HG02642 (cell line): ENCODE measurements around the gene GBX1.

Experiments used
- ATAC-seq: cut with Tn5 transposase; IDR thresholded peaks from one replicate; pipeline ENCODE4 v1.9.1; 2021; ENCODE audit warnings: mild to moderate bottlenecking; ENCODE audit not compliant: unreplicated experiment, poor library complexity

The GBX1 gene

DNA sequence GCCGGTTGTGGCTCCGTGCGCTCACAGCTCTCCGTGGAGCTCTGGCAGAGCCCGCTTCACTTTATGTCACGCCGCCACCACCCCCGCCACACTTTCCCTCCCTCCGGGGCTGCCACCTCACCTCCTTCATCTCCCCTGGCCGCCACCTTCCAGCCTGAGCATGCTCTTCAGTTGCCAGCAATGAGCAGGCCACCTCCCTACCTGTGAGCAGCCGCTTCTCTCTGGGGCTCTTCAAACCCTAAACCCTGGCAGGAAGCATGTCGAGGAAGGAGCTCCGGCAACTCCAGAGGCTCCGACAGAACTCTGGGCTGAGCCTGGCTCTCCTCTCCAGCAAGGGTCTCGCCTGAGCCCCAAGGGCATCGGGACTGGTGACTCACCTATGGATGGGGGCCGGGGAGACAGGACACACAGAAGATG is 36.7 kb downstream of the GBX1 start:
- ATAC-seq: no peak

DNA sequence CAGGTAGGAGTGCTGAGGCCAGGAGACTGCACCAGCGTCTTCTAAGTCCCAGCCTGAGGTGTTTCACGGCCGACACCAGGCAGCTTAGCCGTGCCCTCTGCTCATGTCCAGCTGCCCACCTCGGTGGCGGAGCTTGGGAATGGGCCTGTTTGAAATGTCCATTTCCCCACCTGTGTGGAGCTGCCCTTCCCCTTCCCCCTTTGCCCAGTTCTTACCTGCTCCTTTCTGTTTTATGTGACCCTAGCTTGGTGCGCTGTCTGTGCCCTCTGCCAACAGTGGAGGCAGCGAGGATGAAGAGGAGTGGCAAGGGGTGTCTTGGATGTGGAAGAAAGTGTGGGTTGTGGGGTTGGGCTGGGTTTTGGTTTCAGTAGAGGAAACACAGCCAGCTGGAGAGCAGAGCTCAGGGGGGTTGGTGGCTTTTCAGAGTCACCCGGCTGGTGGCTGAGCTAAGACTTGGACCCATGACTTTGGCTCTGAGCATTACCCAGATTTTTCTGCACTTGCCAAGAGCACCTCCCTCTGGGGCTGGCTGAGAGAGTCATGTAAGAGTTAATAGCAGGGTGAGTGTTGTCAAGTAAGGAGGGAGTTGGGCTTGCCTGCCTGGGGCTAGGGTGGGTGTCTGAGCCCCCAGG is 37.4 kb downstream of the GBX1 start:
- no peak for ATAC-seq

DNA sequence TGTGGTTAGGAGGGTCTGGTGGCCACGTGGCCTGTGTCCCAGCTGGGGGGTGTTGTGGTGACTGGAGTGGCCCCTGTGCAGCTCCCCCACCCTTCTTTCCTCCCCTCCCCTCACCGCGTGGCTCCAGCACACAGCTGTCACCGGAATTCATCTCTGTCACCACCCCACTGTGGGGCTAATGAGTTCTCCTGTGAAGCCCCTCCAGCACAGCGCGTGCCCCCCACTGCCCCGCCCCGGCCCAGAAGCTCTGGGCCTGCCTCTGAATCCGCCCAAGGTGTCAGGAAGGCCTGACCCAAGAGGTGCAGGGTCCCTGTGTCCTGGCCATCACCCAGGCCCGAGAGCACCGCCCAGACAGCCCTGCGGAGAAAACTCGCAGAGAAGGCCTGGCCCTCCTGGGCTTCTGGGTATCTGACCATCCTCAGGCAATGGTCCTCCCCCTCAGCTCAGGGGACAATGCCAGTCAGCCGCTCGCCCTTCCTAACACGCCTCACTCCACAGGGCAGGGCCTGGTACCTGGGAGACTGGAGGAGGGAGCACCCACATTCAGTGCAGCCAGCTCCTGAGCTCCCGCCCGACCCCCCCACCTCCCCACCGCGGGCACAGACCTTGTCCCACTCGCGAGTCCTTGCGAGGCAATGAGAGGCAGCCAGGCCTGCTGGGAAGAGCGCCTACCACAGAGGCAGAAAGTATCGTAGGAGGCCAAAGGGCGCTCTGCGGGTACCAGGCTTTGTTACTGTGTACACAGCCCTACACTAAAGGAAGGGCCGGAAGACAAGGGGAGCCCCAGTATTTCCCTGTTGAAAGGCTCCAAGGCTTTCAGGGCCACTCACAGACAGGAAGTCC is 38.2 kb downstream of the GBX1 start:
- no peak for ATAC-seq

DNA sequence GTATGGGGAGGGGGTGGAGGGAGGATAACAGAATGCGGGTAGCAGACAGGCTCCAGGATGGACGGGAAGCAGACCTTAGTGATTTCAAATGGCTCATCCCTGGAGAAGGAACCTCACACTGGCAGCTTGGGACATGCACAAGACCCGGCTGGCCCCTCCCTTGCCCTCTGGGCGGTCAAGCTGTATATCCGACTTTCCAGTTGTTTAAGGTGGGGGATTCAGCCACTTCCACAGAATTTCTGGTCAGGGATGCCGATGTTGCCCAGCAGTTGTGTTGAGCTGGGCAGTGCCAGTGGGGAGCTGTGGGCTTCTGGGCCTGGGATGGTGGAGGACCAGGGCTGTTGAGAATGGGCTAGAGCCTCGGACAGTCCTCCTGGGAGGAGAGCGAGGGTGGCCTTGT is 38.8 kb downstream of the GBX1 start:
- ATAC-seq: no peak

DNA sequence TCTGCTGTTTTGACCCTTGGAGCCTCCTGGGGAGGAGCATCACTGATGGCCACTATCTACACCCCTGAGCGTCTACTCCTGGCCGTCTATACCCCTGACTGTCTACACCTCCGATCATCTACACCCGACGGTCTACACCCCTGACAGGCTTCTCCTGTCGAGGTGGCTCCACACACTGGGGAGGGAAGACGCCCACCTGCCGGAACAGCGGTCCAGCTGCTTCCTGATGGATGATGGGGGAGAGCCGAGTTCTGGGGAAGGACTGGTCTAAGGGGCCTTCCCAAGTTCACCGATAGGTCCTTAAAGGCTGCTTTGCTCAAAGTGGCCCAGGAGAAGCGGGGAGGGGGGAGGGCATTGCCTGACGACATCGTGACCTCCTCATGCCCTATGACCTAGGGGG is 39.4 kb downstream of the GBX1 start:
- no peak for ATAC-seq

DNA sequence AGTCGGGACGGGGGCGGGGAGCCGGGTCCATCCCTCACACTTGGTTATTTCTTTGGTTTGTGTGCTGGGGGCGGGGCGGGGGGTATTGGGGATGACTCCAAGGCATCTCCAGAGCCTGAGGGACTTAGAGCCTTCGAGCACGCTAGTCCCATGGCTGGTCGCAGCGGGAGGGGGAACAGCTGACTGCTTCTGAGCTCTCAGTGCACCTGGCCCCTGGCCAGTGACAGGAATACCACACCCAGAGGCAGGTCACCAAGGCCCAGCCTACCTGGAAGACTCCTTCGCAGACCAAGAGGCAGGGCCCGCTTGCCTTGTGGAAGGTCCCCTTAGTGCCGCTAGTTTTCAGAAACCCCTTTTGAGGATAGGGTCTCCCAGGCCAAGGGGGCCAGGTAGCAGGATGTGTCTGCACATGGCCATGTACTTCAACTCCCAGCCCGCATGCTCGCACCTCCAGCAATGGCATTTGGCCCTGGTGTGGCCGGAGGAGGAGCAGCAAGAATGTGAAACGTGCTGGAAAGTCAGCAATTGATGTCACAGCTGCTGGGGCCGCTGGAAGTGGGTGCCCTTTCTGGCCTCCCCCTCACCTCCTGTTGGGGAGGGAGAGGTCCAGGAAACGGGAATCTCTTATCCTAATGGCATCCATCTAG is 40.9 kb downstream of the GBX1 start:
- ATAC-seq: no peak

DNA sequence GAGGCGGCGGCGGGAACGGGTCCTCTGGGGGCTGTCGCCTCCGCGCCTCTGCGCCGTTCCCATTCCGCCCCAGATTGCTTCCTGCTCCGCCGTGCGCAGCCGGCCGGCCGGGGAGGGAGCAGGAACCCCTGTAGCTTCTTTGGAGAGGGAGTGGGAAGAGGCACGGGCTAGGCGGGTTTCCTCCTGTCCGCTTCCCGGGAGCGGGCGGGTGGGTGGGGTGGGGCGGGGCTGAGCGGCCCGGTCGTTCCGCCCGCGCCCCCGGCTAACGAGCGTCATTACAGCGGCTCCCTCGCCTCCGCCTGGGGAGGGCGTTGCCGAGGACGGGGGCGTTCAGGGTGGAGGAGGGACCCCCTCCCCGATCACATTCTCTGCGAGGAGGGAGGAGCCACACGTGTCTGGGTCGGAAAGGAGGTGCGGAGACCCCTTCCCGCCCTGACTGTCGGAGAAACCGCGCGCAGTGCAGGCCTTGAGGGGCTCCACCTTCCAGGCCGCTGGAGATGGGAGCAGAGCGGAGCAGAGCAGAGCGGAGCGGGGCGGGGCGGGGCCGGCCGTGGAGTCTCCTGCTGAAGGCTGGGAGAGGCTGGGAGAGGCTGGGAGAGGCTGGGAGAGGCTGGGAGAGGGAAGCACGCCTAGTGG is 41.5 kb downstream of the GBX1 start:
- no peak for ATAC-seq

DNA sequence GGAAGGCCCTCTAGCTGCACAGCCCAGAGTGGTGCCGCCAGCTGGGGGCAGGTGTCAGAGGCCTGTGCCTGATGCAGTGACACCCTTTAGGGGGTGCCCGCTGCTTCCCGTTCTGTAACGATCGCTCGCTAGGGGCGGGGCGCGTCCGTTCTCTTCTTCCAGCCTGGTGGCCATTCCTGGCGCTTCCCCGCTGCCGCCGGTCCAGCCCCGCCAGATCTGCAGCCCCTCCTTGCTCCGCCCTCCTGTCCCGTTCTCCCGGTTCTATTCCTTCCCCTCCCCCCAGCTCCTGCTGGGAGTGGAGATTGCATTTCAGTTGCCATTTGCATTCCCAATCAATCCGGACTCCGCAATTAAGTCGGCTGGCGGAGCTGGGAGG is 42.0 kb downstream of the GBX1 start:
- ATAC-seq: no peak

DNA sequence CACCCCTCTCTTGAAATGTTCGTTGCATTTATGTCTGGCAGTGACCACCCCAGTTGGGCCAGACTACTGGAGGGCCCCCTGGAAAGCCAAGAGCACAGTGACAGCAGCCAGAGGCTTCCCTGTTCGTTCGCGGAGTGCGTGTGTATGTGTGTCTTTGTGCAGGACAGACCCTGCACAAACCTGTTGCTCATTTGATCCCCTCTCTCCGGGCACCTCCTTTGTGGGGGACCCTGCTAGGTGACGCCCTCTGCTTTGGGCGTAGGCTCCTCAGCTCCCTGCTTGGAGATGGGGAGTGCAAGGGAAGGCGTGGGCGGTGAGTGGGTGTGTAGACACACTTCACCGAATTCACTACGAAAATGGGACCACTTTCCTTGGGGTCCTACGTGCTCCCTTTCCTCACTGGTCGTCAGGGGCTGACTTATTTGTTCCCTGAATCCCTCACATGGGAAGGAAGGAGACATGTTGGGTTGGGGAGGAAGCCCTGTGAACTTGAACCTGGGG is 42.5 kb downstream of the GBX1 start:
- ATAC-seq: no peak

DNA sequence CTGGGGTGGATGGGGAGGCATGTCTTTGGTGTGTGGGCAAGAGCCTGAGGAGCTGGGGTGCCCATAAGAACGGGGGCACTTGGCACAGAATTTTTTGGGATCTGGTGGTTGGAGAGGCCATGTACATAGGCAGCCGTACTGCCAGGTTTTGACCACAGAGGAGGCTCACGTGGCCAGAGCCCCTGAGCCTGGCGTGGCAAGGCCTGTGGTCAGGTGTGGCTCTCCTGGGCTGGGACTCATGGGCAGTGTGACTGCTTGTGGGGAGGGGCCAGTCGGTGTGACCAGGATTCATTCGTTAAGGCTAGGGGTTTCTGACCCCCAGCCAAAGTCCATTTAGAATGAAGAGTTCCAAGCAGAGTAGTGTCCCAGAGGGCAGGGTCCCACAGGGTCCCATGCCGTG is 43.0 kb downstream of the GBX1 start:
- ATAC-seq: no peak

DNA sequence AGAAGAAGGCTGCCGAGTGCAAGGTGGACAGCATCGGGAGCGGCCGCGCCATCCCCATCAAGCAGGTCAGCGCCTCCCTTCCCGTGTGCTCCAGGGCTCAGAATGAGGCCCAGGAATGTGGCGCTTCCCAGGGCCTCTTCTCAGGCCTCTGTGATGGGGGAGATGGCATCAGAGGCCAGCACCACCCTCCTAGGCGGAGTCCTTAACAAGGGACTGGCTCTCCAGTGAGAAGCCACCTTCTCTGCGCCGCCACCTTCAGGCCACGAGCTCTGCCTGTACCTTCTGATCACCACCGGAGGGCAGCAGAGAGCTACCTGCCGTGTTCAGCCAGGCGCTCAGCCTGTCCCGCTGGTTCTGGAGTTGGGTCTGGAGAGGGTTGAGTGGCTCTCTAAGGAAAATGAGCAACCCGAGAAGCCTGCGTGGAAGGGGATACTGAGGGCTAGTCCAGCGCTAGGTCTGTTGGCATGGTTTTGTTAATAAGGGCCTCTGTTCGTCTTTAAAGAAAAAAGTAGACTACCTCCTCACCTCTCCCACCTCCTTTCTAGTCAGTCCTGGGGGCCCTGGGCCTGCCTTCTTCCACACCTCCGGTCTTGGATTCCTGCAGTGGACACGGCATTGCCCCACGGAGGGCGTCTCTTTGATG is 43.6 kb downstream of the GBX1 start:
- ATAC-seq: peak; percentile 86

DNA sequence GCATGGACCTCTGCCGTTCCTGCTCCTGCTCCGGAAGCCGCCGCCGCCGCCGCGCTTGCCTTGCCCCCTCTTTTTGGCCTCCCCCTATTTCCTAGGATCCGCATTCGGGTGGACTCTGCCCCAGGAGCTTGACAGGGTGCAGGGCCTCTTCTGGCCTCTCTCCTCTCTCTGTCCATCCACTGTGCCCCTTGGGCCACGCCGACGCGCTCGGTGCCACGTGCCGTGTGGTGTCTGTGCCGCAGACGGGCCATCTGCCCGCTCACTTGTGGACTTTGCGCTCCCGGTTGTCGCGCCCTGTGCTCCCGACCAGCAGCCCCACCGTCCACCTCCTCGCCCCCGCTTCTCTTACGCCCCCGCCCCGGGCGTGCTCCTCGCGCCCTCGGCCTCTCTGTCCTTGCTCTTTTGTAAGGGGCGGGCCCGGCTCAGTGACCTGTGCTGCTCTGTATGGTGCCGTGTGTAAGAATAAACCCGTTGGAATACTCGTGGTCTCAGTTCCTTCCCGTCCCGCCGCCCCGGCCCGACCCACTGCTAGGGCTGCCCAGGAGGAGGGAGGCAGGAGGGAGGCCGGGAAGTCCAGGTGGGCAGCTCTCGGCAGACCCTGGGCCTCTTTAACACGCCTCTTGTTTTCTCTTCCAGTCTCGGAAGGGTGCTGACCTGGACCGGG is 44.2 kb downstream of the GBX1 start:
- ATAC-seq: no peak

DNA sequence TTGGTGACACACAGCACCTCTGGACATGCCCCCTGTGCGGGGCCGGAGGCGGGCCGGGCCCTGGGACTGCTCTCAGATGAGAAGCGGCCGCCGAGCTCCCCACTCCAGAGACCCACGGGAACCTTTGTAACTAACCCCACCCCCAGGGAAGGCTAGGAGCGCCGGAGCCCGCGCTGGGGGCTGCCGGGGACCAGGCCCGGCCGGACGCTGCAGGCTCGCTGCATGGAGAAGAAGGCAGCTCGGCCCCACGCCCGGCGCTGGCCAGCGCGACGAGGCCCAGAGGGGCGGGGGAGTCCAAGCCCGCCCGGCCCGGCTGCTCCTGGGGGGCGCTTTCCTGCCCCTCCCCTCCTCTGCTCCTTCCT is 44.7 kb downstream of the GBX1 start:
- no peak for ATAC-seq

DNA sequence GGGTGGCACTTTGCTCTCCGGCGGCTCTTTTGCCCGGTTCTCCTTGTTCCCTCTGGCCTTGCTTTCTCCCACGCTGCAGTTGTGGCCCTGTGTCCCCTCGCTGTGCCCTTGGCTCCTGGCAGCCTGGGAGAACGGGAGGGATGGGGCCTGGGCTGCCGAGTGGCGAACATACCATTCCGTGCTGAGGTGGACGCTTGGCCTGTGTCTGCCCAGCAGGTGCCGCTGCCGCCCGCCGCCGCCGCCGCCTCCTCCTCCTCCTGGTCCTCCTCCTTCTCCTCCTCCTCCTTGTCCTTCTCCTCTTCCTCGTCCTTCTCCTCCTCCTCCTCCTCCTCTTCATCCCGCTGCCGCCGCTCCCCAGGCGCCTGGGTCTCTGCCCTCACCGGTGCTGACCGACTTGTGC is 45.2 kb downstream of the GBX1 start:
- ATAC-seq: no peak

DNA sequence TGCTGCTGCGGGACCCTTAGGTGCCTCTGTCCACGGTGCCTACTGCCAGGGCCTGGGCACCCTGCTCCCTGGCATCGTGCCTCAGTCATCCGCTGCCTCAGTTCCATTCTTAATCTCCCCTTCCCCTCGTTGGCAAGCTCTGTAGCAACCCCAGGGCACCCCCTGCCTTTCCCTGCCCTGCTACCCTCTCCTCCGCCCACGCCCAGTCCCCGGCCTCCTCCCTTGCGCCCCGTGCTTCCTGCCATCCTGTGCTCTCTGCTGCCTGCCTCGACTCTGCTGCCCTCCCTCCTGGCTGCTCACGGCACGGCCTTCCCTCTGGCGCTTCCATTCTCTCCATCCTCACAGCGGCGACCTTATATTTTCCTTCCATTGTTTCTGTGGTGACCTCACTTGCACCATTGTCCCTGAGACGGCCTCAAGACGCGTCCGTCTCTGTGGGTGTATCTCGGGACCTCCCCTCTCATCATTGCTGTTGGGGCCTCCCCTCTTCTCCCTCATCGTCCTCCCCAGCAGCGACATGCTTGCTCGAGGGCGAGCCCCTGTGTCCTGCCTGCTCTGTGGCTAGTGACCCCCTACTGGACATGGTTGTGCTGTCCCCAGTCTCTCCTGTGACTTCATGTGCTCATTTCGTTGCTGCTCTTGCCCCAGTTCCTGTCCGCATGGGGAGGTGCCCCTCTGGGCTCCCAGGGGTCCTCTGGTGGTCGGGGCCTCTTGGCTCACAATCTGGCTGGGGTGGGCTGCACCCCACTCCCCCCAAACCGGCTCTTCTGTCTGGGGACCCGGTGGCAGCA is 45.9 kb downstream of the GBX1 start:
- ATAC-seq: no peak

DNA sequence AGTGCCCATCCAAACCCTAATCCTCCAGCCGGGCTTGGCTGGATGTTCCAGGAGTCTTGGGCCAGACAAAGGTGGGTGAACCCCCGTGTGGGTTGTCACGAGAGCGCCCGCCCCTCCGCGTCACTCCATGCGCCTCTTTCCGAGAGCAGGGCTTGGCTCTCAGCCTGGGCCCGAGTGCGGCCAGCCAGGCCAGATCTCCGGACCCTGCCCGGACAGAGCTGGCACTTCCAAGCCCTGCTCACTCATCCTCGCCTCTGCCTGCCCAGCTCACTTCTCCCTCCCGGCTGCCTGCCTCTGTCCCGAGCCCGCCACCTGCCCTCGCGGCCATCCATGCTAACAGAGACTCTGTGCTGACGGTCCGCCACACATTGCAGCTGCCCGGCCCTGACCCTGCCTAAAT is 46.6 kb downstream of the GBX1 start:
- no peak for ATAC-seq

DNA sequence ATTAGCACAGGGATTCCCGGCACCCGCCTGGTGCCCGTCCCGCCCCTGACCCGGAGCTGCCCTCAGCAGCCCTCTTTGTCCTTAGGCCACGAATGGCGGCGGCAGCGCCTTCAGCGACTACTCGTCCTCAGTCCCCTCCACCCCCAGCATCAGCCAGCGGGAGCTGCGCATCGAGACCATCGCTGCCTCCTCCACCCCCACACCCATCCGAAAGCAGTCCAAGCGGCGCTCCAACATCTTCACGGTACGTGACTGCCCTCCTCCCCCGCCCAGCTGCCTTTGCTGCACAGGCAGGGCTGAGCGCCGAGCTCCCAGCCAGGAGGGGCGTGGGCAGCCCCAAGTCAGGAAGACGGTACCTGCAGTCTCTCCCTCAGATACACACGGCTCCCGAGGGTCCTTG is 47.6 kb downstream of the GBX1 start:
- no peak for ATAC-seq

DNA sequence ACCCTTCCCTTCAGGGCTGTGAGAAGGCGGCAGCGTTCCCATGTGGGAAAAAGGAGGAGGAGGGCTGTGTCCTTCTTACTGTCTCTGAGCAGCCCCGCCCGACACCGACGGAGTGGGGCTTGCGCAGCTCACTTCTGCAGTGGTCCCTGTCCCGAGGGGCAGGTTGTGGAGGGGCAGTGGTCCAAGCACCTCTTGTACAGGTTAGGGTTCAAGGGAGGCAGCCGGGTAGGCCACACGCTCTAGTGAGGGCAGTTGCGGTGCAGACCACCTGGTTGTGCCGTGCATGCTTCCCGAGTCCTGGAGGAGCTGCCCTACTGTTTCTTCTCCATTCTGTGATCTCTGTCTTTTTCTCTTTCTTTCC is 48.5 kb downstream of the GBX1 start:
- ATAC-seq: no peak
